Epithelial cell of proximal tubule (primary cell): ENCODE results near the gene SACS. TPM values are rescaled to one million over a fixed set of nuclear protein-coding genes. Genes with fewer than 3 reads are reported as not detected.
A peak's percentile ranks its signal among the peaks of the same experiment; 100 is the strongest.

Source experiments
- DNase-seq: peaks from one replicate; pipeline ENCODE4 v3.0.0-alpha.2; 2011; ENCODE audit warnings: low read depth
- H3K4me3 ChIP-seq: 2 replicates; pipeline ENCODE4 v1.5.1; 2011; ENCODE audit warnings: low read depth, mild to moderate bottlenecking, low read length
- total RNA-seq: library from RNA; depleted of rRNA; stranded (reverse); fragments of >200 nt; gene quantifications from 2 replicates; pipeline ENCODE4 v1.2.3, GENCODE V29; 2015
- TF ChIP-seq, protein P1 (sequence below): conservative IDR thresholded peaks from 2 replicates; pipeline ENCODE4 v1.5.1; 2012; ENCODE audit warnings: low read depth, mild to moderate bottlenecking, low read length

SACS gene
- total RNA-seq, 1 donor from 2014 or later: 70.9 TPM

DNA sequence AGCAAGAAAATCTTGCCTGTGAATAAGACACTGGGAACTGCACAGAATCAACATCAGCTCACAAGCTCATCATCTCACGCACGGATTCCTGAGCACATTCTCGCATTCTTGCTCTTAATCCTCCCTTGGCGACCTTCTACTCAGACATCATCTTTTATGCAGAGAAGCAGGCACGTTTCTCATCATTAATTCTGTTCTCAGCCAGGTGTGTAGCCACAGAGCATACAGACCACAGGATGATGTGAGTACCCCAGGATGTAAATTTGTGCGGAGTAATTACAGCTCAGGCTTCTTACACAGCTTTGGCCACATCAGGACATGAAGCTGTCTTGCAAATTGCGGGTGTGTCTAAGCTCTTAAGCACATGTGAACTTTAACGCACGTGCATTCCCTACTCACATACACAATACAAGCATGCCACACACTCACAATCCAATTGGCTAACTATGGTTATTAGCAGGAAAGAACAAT is 36.5 kb upstream of the SACS start:
- DNase-seq: no peak
- H3K4me3 ChIP-seq: no peak overlapping the region
- TF ChIP-seq, protein P1, sequence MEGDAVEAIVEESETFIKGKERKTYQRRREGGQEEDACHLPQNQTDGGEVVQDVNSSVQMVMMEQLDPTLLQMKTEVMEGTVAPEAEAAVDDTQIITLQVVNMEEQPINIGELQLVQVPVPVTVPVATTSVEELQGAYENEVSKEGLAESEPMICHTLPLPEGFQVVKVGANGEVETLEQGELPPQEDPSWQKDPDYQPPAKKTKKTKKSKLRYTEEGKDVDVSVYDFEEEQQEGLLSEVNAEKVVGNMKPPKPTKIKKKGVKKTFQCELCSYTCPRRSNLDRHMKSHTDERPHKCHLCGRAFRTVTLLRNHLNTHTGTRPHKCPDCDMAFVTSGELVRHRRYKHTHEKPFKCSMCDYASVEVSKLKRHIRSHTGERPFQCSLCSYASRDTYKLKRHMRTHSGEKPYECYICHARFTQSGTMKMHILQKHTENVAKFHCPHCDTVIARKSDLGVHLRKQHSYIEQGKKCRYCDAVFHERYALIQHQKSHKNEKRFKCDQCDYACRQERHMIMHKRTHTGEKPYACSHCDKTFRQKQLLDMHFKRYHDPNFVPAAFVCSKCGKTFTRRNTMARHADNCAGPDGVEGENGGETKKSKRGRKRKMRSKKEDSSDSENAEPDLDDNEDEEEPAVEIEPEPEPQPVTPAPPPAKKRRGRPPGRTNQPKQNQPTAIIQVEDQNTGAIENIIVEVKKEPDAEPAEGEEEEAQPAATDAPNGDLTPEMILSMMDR: no peak

DNA sequence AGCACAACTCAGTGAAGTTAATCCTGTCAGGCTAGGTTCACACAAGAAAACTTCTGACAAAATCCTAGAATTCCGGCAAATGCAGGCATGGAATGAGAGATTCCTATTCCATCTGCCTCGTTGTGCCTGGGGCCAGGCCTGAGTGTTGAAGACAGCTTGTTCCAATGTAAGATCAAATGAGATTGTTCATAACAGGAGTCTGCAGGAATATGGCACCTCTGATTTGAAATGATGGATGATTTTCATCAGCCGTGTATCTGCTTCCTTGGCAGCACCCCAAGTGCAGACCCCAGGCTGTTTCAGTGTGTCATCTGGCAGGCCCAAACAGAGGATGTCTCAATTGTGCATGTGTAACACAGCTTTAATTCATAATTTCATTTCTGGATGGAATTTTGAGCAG is 35.3 kb upstream of the SACS start:
- TF ChIP-seq, protein P1: no peak
- DNase-seq: no peak
- H3K4me3 ChIP-seq: no peak overlapping the region

DNA sequence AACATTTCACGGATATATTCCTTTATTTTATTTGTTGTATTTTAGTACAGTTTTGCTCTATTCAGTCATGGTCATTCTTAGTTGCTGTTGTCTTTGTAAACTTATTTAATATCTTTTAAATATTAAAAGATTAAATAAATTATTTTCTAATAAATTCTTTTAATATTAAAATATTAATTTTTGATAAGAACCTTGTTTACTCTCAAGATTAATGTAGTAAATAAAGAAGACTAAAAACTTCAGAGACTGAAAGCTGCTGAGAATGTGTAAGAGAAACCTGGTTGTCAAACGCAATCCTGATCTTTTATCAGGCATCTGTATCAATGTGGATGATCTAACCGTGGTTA is 34.4 kb upstream of the SACS start:
- DNase-seq: no peak
- H3K4me3 ChIP-seq: no peak overlapping the region
- TF ChIP-seq, protein P1: no peak

DNA sequence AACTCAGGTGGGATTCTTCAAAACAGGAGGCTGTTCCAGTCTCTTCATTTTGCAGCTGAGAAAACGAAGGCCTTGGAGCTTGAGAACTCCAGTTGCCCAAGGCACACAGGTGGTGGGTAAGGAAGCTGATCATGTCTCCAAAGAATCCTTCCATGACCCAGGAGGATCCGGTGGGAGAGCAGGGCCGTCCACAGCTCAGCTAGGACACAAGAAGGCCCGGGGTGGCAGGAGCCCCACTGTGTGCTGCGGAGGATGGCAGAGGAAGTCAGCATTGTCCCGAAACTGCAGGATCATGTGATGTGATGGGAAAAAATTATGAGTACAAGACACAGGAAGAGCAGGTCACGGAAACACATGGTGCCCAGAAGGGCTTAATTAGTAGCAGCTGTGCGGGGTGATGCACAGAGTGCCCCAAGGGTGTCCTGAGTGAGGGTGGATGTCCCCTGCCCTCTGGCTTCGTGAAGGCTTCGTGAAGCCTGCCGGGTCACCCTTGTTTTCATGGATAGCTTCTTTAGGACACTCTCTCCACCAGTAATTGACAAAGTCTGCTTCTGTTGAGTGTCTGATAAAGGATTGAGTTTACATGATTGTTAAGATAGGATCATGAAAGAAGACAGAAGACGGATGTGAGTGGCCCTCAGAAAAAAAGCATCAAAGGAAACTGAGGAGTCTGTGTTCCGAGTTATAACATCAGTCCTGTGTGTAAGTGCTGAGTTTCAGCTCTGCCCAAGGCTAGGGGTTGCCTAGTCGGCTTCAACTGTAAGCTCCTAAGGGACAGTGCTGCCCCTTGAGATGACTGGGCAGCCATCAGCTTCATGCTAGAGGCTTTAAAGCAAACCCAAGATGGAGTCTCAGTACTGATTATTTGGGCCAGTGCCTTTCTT is 33.8 kb upstream of the SACS start:
- H3K4me3 ChIP-seq: no peak overlapping the region
- DNase-seq: no peak
- TF ChIP-seq, protein P1: no peak

DNA sequence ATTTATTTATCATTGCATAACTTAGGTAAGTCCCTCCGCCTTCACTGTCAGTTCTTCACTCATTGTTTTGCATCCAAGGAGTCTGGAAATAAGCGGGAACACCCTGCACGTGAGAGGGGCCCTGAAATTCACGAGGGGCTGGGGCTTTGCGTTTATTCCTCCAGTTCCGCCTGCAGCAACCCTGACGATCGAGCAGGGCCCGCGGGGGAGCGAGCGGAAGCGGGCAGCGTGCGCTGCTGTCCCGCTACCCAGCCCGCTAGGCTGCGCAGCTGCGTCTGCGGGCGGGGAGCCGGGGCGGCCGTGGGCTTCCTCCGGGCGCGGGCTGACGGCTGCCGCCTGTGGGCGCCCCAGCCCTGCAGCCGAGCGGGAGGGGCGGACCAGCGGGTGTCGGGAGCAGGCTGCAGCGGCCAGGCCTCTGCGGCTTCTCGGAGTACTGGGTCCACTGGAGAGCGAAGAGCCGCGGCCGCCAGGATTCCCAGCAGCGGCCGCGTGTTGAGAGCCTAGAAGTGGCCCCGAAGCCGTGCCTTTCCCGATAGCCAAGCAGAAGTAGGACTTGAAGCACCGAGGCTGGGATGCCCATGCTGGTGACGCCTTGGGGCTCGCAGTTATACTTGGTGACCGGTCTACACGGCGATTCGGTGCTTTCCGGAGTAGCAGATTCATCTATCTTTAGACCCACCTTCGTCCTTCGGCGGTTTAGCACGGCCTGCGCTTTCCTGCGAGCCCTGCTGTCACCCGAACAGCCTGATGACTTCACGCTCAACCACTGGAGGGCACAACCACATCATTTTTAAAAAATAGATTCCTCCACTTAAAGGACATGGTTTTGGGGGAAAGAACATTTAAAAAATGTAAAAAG is 32.9 kb upstream of the SACS start:
- peak overlapping the region; percentile 56 for H3K4me3 ChIP-seq
- DNase-seq: peak; percentile 31
- TF ChIP-seq, protein P1: peak; percentile 68

DNA sequence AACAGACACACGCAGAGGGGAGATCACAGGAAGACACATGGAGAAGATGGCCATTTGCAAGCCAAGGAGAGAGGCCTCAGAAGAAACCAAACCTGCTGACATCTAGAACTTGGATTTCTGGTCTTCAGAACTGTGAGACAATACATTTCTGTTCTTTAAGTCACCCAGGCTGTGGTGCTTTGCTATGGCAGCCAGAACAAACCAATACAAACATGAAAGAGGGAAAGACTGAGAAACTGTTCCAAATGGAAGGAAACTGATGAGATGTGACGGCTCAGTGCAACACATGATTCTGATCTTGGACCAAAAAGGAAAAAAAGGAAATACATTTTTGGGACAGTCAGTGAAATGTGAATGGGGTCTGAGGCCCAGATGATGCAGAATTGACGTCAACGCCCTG is 30.2 kb upstream of the SACS start:
- TF ChIP-seq, protein P1: no peak
- no peak for DNase-seq
- H3K4me3 ChIP-seq: no peak overlapping the region
